GM10266 (cell line): ENCODE data around the gene FXYD7.

Experiments
- DNase-seq: peaks from one replicate; pipeline ENCODE4 v3.0.0; 2012; ENCODE audit errors: extremely low spot score
- CTCF ChIP-seq: IDR thresholded peaks from 2 replicates; pipeline ENCODE4 v1.5.1; 2012; ENCODE audit warnings: mild to moderate bottlenecking, low read depth; ENCODE audit not compliant: control insufficient read depth, insufficient read depth; ENCODE audit errors: missing control alignments

FXYD7 gene

GRCh38 chr19:35136977-35137702 is 5.9 kb upstream of the FXYD7 start:
- TF ChIP-seq CTCF: no peak
- DNase-seq: no peak

- DNase-seq: no peak
- no peak for TF ChIP-seq CTCF
Measured at GRCh38 chr19:35138305-35138892, 4.7 kb upstream of the FXYD7 start, which contains the start of gene FXYD1. FXYD1 (plus strand) TSS chr19:35138824; CDS start chr19:35140080, 1,256 bp downstream.

- DNase-seq: no peak
- TF ChIP-seq CTCF: no peak
Measured at GRCh38 chr19:35140207-35140961, 2.7 kb upstream of the FXYD7 start.

GRCh38 chr19:35140962-35141836 is 1.9 kb upstream of the FXYD7 start:
- TF ChIP-seq CTCF: peak; percentile 63
- DNase-seq: peak; percentile 100

GRCh38 chr19:35141837-35142605 is 1.0 kb upstream of the FXYD7 start:
- DNase-seq: no peak
- no peak for TF ChIP-seq CTCF

- peak; percentile 80 for DNase-seq
- TF ChIP-seq CTCF: peak; percentile 61
Measured at GRCh38 chr19:35142606-35143230, 337 bp upstream of the FXYD7 start.
